ENCODE measurements around the gene USP4. TPM values are rescaled to one million over a fixed set of nuclear protein-coding genes. Genes with fewer than 3 reads are reported as not detected.

The USP4 gene
- total RNA-seq, 1 experiment from 2014 or later: 43.5 TPM

DNA sequence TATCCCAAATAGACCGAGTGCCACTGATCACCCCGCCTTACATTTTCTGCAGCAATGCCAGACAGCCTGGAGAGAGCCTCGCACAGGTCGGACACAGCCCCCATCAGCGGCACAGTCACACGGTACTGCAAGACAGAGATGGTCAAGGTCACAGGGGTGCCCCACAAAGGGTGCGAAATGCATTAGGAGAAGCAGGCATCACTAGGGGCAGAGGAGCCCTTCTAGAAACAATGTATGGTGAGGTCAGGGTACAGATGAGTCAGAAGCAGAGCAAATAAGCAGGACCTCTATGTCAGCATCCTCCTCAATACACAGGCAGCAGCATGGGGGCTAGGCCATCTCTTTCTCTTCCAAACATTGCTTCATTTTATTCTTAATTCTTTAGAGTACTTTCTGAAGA is 41.3 kb downstream of the USP4 start:
- BruUV-seq (replicated peaks): no TSS peak
- no peak overlapping the region for H3K4me3 Mint-ChIP-seq (ENCODE audit: low read depth, unreplicated experiment)
- no peak for DNase-seq
- no peaks in the 10 kb centered on the region for H3K27me3 Mint-ChIP-seq (ENCODE audit: unreplicated experiment)
- intact Hi-C loops (cut with micrococcal nuclease; ENCODE audit: unreplicated experiment): no loop called here
- H3K36me3 Mint-ChIP-seq (ENCODE audit: insufficient read depth, unreplicated experiment): peaks cover 48% of the 10 kb centered on the region
- no peak overlapping the region for H3K27ac Mint-ChIP-seq (ENCODE audit: unreplicated experiment)
- no peaks in the 10 kb centered on the region for H3K9me3 Mint-ChIP-seq (ENCODE audit: low read depth, unreplicated experiment)
- CTCF ChIA-PET: no interaction called here
- TF ChIP-seq, protein P1, sequence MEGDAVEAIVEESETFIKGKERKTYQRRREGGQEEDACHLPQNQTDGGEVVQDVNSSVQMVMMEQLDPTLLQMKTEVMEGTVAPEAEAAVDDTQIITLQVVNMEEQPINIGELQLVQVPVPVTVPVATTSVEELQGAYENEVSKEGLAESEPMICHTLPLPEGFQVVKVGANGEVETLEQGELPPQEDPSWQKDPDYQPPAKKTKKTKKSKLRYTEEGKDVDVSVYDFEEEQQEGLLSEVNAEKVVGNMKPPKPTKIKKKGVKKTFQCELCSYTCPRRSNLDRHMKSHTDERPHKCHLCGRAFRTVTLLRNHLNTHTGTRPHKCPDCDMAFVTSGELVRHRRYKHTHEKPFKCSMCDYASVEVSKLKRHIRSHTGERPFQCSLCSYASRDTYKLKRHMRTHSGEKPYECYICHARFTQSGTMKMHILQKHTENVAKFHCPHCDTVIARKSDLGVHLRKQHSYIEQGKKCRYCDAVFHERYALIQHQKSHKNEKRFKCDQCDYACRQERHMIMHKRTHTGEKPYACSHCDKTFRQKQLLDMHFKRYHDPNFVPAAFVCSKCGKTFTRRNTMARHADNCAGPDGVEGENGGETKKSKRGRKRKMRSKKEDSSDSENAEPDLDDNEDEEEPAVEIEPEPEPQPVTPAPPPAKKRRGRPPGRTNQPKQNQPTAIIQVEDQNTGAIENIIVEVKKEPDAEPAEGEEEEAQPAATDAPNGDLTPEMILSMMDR (IDR thresholded peaks at IDR 0.05; ENCODE audit: unreplicated experiment): no peak
- no peaks in the 10 kb centered on the region for H3K4me1 Mint-ChIP-seq (ENCODE audit: low read depth, unreplicated experiment)

DNA sequence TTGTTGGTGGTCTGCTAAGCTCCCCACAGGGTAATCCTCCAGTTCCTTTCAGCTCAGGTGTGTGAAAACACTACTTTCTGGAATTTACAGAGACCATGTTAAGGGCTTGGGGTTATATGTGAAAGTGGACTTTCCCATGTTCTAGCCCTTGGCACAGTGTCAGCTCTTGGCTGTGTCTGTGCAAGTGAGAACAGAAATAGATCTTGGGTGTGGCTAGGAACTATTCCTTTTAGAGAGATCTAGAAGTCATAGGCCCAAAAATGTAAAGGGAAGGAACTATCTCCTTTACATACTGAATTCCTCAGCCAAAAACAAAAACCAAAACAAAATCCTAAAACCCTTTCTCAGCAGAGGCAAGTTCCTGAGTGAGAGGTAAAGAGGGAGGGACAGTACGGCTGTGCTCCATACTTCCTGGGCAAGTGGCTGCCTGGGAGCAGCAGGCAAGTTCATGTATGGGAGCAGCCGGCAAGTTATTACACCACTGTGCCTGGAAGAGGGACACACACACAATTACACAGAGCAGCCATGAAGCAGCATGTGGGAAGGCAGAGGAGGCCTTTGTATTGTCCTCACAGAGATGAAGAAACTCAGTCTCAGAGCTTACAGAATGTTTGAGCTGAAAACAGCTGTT is 43.0 kb downstream of the USP4 start:
- no peak overlapping the region for H3K4me3 Mint-ChIP-seq (ENCODE audit: low read depth, unreplicated experiment)
- CTCF ChIA-PET: no interaction called here
- H3K36me3 Mint-ChIP-seq (ENCODE audit: insufficient read depth, unreplicated experiment): peaks cover 61% of the 10 kb centered on the region
- no peaks in the 10 kb centered on the region for H3K9me3 Mint-ChIP-seq (ENCODE audit: low read depth, unreplicated experiment)
- DNase-seq: no peak
- no TSS peak for BruUV-seq (replicated peaks)
- no peak overlapping the region for H3K27ac Mint-ChIP-seq (ENCODE audit: unreplicated experiment)
- TF ChIP-seq, protein P1 (IDR thresholded peaks at IDR 0.05; ENCODE audit: unreplicated experiment): no peak
- H3K27me3 Mint-ChIP-seq (ENCODE audit: unreplicated experiment): no peaks in the 10 kb centered on the region
- intact Hi-C loops (cut with micrococcal nuclease; ENCODE audit: unreplicated experiment): no loop called here
- H3K4me1 Mint-ChIP-seq (ENCODE audit: low read depth, unreplicated experiment): no peaks in the 10 kb centered on the region

DNA sequence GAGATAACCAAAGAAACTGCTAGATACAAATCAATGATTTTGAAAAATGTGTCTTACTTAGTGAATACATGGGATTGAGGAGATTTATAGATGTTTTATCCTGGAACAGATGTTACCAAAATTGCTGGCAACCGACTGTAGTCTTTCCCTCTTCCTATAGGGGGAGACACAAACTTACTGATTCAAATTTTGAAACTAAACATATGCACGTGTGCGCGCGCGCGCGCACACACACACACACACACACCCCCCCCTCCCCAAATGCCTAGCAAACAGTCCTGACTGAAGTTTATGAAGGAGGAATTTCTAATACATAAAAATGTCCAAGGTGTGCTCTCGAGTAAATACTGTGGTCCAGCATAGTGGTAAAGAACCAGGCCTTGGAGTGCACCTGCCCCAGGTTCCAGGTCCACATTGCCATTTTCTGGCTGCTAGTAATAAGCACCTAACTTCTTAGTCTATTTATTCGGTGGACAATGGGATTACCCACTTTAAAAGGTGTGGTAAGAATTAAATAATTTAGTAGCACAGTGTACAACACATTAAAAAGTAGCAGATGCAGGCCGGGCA is 44.3 kb downstream of the USP4 start:
- TF ChIP-seq, protein P1 (IDR thresholded peaks at IDR 0.05; ENCODE audit: unreplicated experiment): peak; percentile 67
- H3K27ac Mint-ChIP-seq (ENCODE audit: unreplicated experiment): no peak overlapping the region

DNA sequence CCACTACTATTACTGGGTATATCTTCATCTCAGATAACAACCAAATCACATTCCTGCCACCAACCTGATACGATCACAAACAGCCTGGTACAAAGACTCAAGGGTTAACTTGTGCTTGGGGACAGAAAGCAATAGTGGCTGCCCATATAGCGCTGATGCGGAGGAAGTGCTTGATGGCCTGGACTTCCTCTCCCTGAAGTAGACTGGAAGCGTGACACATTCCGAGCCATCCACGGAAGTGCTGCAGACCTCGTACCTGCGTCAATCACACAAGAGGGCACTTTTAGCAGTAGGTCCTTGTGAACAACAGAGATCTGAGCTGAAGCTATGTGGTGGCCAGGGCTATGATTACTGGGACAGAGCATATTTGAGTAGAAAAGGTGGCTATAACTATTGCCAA is 45.5 kb downstream of the USP4 start:
- no TSS peak for BruUV-seq (replicated peaks)
- CTCF ChIA-PET: interaction anchor here (0.6 kb wide), 1 partner anchor 216 kb away, joined by 4 read pairs; no protein-coding TSS in a partner anchor
- no peaks in the 10 kb centered on the region for H3K4me1 Mint-ChIP-seq (ENCODE audit: low read depth, unreplicated experiment)
- peaks cover 52% of the 10 kb centered on the region for H3K36me3 Mint-ChIP-seq (ENCODE audit: insufficient read depth, unreplicated experiment)
- TF ChIP-seq, protein P1 (IDR thresholded peaks at IDR 0.05; ENCODE audit: unreplicated experiment): no peak
- no peak overlapping the region for H3K4me3 Mint-ChIP-seq (ENCODE audit: low read depth, unreplicated experiment)
- no peak overlapping the region for H3K27ac Mint-ChIP-seq (ENCODE audit: unreplicated experiment)
- no peak for DNase-seq
- intact Hi-C loops (cut with micrococcal nuclease; ENCODE audit: unreplicated experiment): no loop called here
- H3K27me3 Mint-ChIP-seq (ENCODE audit: unreplicated experiment): no peaks in the 10 kb centered on the region
- H3K9me3 Mint-ChIP-seq (ENCODE audit: low read depth, unreplicated experiment): no peaks in the 10 kb centered on the region

More for the DNA sequence above, 44.3 kb downstream of the USP4 start:
- H3K36me3 Mint-ChIP-seq (ENCODE audit: insufficient read depth, unreplicated experiment): peaks cover 56% of the 10 kb centered on the region
- BruUV-seq (replicated peaks): no TSS peak
- H3K9me3 Mint-ChIP-seq (ENCODE audit: low read depth, unreplicated experiment): no peaks in the 10 kb centered on the region
- no peak for DNase-seq
- H3K4me3 Mint-ChIP-seq (ENCODE audit: low read depth, unreplicated experiment): no peak overlapping the region
- no peaks in the 10 kb centered on the region for H3K27me3 Mint-ChIP-seq (ENCODE audit: unreplicated experiment)
- intact Hi-C loops (cut with micrococcal nuclease; ENCODE audit: unreplicated experiment): no loop called here
- CTCF ChIA-PET: no interaction called here
- H3K4me1 Mint-ChIP-seq (ENCODE audit: low read depth, unreplicated experiment): no peaks in the 10 kb centered on the region

Measured in Calu3 (cell line).